ENCODE results near the gene NTMT1. TPM values are rescaled to one million over a fixed set of nuclear protein-coding genes. Genes with fewer than 3 reads are reported as not detected.
A peak's percentile ranks its signal among the peaks of the same experiment; 100 is the strongest.

The NTMT1 gene
- total and polyA plus RNA-seq, 9 of the 15 experiments (the other 6 are each of a cell fraction or from before 2014, with no cell fraction given), result 42.1 to 116 (median 74.7) TPM

DNA sequence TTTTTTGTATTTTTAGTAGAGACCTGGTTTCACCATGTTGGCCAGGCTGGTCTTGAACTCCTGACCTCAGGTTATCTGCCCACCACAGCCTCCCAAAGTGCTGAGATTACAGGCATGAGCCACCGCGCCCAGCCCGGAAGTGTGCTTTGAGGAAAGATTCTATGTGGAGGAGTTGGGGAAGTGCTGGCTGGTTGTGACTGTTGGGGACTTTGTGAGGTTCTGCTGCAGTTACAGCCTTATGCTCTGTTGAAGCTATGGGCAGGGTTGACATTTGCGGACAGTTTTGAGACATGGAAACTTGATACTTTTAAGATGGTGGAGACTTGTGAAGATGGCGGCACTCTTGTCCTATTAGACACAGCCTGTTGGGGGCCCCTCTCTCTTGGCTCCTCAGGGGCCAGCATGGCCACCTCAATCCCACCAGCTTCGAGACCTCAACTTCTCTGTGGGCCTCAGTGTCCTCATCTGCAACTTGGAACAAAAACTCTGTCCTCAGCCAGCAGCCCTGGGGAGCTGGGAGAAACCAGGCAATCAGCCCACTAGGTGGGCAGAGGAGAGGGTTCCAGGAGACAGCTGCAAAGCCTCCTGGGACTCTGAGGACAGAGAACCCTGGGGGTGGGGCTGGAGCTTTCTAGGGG lies 29.9 kb upstream of the NTMT1 start (continued):
- TF ChIP-seq ZNF354B (CRISPR knock-in tag; IDR thresholded peaks at IDR 0.05) (0 out of 2 replicates have a peak, but pooled peaks have one; percentile 42), PHB2 (IDR thresholded peaks at IDR 0.05; ENCODE audit: low read depth) (peak; percentile 72; the same call in 1 of the 2 replicates), MCM2 (IDR thresholded peaks at IDR 0.05; ENCODE audit: low read depth) (no peak), MED1 (CRISPR knock-in tag; IDR thresholded peaks at IDR 0.05; ENCODE audit: borderline replicate concordance) (no peak), BMI1 (IDR thresholded peaks at IDR 0.05; ENCODE audit: low read length) (no peak), RBM22 (IDR thresholded peaks at IDR 0.05; ENCODE audit: low read depth, low read length, poor library complexity, severe bottlenecking) (no peak), ZNF232 (CRISPR knock-in tag; IDR thresholded peaks at IDR 0.05) (no peak), HEY1 (CRISPR knock-in tag; IDR thresholded peaks at IDR 0.05; ENCODE audit: borderline replicate concordance) (no peak), ZKSCAN1 (IDR thresholded peaks at IDR 0.05; ENCODE audit: low read depth, low read length) (no peak), ZNF133 (CRISPR knock-in tag; IDR thresholded peaks at IDR 0.05) (no peak), ZEB2 (IDR thresholded peaks at IDR 0.05) (peak; percentile 67; the same call in 1 of the 2 replicates), SMARCC2 (IDR thresholded peaks at IDR 0.05; ENCODE audit: low read depth) (peak; percentile 38; the same call in 1 of the 2 replicates), MCM3 (IDR thresholded peaks at IDR 0.05) (no peak), THRAP3 (IDR thresholded peaks at IDR 0.05; ENCODE audit: borderline replicate concordance) (no peak), HSF4 (CRISPR knock-in tag; IDR thresholded peaks at IDR 0.05; ENCODE audit: borderline replicate concordance) (no peak)
- TF ChIP-seq, protein P1, sequence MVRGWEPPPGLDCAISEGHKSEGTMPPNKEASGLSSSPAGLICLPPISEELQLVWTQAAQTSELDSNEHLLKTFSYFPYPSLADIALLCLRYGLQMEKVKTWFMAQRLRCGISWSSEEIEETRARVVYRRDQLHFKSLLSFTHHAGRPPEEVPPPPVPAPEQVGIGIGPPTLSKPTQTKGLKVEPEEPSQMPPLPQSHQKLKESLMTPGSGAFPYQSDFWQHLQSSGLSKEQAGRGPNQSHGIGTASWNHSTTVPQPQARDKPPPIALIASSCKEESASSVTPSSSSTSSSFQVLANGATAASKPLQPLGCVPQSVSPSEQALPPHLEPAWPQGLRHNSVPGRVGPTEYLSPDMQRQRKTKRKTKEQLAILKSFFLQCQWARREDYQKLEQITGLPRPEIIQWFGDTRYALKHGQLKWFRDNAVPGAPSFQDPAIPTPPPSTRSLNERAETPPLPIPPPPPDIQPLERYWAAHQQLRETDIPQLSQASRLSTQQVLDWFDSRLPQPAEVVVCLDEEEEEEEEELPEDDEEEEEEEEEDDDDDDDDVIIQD (CRISPR knock-in tag; IDR thresholded peaks at IDR 0.05), result no peak
- TF ChIP-seq, protein P2, sequence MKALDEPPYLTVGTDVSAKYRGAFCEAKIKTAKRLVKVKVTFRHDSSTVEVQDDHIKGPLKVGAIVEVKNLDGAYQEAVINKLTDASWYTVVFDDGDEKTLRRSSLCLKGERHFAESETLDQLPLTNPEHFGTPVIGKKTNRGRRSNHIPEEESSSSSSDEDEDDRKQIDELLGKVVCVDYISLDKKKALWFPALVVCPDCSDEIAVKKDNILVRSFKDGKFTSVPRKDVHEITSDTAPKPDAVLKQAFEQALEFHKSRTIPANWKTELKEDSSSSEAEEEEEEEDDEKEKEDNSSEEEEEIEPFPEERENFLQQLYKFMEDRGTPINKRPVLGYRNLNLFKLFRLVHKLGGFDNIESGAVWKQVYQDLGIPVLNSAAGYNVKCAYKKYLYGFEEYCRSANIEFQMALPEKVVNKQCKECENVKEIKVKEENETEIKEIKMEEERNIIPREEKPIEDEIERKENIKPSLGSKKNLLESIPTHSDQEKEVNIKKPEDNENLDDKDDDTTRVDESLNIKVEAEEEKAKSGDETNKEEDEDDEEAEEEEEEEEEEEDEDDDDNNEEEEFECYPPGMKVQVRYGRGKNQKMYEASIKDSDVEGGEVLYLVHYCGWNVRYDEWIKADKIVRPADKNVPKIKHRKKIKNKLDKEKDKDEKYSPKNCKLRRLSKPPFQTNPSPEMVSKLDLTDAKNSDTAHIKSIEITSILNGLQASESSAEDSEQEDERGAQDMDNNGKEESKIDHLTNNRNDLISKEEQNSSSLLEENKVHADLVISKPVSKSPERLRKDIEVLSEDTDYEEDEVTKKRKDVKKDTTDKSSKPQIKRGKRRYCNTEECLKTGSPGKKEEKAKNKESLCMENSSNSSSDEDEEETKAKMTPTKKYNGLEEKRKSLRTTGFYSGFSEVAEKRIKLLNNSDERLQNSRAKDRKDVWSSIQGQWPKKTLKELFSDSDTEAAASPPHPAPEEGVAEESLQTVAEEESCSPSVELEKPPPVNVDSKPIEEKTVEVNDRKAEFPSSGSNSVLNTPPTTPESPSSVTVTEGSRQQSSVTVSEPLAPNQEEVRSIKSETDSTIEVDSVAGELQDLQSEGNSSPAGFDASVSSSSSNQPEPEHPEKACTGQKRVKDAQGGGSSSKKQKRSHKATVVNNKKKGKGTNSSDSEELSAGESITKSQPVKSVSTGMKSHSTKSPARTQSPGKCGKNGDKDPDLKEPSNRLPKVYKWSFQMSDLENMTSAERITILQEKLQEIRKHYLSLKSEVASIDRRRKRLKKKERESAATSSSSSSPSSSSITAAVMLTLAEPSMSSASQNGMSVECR (CRISPR knock-in tag; IDR thresholded peaks at IDR 0.05), result no peak
- TF ChIP-seq, protein P3, sequence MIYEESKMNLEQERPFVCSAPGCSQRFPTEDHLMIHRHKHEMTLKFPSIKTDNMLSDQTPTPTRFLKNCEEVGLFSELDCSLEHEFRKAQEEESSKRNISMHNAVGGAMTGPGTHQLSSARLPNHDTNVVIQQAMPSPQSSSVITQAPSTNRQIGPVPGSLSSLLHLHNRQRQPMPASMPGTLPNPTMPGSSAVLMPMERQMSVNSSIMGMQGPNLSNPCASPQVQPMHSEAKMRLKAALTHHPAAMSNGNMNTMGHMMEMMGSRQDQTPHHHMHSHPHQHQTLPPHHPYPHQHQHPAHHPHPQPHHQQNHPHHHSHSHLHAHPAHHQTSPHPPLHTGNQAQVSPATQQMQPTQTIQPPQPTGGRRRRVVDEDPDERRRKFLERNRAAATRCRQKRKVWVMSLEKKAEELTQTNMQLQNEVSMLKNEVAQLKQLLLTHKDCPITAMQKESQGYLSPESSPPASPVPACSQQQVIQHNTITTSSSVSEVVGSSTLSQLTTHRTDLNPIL (CRISPR knock-in tag; IDR thresholded peaks at IDR 0.05), result peak; percentile 44; the same call in 1 of the 2 replicates
- TF ChIP-seq, protein P4, sequence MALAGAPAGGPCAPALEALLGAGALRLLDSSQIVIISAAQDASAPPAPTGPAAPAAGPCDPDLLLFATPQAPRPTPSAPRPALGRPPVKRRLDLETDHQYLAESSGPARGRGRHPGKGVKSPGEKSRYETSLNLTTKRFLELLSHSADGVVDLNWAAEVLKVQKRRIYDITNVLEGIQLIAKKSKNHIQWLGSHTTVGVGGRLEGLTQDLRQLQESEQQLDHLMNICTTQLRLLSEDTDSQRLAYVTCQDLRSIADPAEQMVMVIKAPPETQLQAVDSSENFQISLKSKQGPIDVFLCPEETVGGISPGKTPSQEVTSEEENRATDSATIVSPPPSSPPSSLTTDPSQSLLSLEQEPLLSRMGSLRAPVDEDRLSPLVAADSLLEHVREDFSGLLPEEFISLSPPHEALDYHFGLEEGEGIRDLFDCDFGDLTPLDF (CRISPR knock-in tag; IDR thresholded peaks at IDR 0.05), result no peak
- TF ChIP-seq, protein P5, sequence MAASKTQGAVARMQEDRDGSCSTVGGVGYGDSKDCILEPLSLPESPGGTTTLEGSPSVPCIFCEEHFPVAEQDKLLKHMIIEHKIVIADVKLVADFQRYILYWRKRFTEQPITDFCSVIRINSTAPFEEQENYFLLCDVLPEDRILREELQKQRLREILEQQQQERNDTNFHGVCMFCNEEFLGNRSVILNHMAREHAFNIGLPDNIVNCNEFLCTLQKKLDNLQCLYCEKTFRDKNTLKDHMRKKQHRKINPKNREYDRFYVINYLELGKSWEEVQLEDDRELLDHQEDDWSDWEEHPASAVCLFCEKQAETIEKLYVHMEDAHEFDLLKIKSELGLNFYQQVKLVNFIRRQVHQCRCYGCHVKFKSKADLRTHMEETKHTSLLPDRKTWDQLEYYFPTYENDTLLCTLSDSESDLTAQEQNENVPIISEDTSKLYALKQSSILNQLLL (CRISPR knock-in tag; IDR thresholded peaks at IDR 0.05; ENCODE audit: borderline replicate concordance), result no peak

Measured in K562 (cell line).